Stimulated activated CD8-positive, alpha-beta memory T cell treated with anti-CD3 and anti-CD28 coated beads, Interleukin-2, amount 100 ng/mL, for 48 hours (primary cell): Measurements from ENCODE around the gene MED12.
"Not testable (repeated sequence)": the region's sequence is repeated elsewhere in the genome, so short reads cannot be mapped to it uniquely, and the experiment has no call there.

Experiments used
- DNase-seq, 2 donors: peaks; one replicate each; pipeline ENCODE4 v3.0.0-alpha.2; 2020; ENCODE audit warnings: low read depth in 2 of 2

Gene MED12

DNA sequence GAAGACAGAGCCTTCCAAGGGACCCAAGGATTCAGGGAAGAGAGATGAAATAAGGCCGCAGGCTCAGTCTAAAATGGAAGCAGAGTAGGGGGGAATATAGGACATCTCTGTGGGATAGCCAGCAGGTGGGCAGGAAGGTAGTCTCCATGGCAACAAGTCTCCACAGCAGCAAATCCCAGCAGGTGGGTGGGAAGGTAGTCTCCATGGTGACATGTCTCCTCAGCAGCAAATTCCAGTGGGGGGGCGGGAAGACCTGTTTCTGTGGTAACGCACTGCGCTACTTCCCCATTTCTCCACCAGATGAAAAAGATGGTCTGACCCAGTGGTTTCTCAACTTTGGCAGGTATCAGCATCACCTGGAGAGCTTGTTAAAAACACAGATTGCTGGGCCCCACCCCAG lies 44.6 kb downstream of the MED12 start:
- no peak for DNase-seq

- no peak for DNase-seq
Observed at GRCh38 chrX:71164071-71164470, 45.7 kb downstream of the MED12 start.

- DNase-seq, result no peak
Observed at GRCh38 chrX:71166461-71166860, 48.1 kb downstream of the MED12 start.

GRCh38 chrX:71167031-71167781 lies 48.8 kb downstream of the MED12 start:
- DNase-seq, result no peak

DNA sequence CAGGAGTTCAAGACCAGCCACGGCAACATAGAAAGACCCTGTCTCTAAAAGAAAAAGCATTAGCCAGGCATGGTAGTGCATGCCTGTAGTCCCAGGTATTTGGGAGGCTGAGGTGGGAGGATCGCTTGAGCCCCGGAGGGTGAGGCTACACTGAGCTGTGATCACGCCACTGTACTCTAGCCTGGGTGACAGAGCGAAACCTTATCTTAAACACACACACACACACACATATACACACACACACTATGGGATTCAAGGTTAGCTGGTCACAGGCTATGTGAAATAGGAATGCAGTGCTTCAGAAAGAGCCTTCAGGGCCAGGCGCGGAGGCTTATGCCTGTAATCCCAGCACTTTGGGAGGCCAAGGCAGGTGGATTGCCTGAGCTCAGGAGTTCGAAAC lies 49.7 kb downstream of the MED12 start:
- DNase-seq, result no peak

- DNase-seq, result no peak
Observed at GRCh38 chrX:71169586-71169985, 51.2 kb downstream of the MED12 start.

DNA sequence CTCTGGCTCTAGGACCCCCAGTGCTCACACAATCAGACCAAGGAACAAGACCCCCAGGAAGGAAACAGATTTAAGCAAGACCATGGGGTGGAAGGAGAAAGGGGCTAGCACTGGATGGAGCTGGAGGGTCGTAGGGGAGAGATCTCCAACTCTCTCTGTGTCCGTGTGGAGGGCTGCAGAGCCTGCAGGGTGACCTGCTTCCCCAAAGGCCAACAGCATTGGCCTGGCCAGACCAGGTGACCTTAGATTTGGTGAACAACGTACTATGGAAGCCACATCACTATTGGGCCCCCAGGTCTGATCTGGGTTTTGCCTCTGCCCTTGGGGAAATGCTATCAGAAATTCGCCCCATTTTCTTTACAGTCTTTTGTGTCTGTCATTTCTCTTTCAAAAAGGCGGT lies 52.3 kb downstream of the MED12 start:
- no peak for DNase-seq

DNA sequence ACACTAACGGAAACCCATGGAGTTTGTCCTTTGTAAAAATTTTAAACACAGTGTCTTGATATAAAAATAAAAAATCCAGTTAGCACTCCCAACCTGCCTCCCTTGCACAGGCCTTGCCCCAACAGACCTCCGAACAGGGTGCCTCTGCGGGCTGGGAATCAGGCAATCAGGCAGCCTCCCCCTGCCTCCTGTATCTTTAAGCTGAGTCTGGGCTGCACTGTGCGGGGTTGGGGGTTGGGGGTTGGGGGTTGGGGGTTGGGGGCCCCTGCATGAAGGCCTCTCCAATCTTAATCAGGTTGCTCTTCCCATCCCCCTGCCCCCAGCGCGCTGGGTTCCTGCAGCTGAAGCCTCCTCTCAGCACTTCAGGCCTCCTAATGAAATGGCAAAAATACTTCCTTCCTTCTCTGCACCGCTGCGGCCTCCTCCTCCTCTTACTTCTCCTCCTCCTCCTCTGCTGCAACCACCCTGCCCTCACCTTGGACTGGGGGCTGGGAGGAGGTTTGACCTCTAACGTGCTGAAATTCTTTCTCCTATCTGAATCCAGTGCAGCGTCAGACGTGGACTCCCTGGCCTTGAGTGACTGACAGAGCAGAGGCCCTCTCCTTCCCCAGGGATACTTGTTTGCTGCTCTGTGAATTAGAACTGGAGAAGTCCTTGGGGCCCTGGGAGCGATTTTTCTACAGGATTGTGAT lies 52.9 kb downstream of the MED12 start:
- no peak for DNase-seq

DNA sequence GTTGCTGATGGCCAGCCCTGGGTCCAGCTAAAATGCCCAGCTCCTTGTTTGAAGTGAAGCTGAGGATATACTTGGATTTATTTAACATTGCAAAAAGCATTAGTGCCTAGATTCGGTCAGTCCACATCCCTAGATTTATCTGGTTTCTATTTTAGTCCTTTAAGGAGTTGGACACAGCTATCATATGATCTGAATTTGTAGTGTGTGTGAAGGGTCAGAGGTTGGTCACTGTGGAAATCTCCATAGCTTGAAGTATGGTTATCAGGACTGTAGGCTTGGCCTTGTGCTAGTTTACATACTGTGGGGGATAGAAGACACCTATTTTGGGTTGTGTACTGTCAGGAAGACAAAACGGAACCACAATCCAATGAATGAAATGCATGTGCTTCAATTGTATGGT lies 55.0 kb downstream of the MED12 start:
- DNase-seq, result no peak

GRCh38 chrX:71174795-71175194 lies 56.4 kb downstream of the MED12 start:
- DNase-seq, result no peak

- no peak for DNase-seq
Observed at GRCh38 chrX:71175531-71175930, 57.1 kb downstream of the MED12 start.

GRCh38 chrX:71177327-71177726 lies 58.9 kb downstream of the MED12 start:
- no peak for DNase-seq

DNA sequence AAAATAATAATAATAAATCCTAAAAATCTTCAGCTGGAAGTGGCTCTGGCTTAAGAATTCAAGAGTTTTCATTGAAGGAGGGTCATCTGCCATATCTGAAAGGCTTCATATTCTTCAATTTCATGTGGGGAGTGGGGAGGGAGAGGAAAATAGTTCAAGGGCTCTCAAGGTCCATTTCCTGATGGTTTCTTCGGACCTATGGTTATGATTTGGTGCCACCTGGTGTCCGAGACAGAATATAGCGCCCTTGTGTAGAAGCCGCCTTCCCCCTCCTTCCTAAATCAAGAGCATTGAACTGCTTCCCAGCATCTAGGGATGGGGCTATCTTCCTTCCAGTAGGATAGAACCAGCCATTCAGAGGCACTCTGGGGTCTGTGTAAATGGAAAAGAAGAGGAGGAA lies 60.5 kb downstream of the MED12 start:
- DNase-seq, result peak in 1 of 2 donors; percentile 10

- not testable (repeated sequence) for DNase-seq
Observed at GRCh38 chrX:71180579-71181265, 62.3 kb downstream of the MED12 start.

DNA sequence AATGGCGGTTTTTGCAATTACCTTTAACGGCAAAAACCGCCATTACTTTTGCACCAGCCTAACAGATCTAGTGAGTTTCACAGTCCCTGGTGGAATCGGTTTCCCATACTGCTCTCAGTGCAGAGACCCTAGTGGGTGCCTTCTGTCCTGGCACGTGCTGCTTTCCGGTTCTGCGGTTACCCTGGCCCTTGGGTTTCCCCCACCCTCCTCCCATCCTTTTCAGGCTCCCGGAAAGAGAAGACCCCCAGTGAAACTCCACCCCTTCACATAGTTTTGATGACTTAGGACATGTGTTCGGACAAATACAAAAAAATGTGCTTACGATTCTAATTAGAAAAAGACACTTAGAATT lies 63.1 kb downstream of the MED12 start:
- DNase-seq, result peak; percentile 17 to 29

DNA sequence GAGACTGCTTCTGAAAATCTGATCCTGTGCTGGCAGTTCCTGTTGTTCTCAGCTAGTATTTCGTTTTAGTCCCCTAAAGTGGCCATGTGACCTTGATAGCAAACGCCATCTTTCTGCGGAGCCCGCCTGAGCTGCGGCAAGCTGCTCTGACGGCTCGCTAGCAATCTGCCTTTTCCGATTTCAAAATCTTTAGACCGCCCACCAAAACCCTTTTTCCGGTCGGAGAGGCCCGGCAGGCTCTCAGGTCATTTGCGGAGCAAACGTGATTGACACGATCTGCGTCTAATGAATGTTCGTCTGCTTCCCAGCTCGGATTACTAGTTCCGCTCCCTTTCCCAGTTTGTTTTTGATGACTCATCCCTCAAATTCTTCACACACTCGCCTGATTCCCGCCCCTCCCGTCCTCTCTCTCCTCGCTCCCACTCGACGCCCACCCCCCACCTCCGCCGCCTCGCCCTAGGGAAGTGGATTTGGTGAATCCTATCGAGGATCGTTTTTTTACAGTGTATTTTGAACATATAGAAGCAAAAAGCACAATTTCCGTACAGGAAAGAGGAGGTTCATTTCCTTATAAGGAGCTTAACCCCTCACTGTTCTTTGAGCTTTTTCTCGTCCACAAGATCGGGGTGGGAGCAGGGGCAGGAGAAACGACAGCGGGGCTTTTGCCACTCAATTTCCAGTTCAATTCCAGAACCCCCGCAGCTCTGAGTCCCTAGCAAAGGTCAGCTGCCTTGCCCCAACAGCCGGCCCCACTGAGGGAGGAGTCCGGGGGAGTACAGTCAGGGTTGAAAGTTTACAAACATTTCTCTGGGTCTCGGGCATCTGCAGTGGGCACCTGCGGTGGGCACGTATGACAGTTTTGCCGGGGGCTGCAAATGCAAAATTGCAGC lies 63.8 kb downstream of the MED12 start:
- DNase-seq, result peak; percentile 51 to 67

DNA sequence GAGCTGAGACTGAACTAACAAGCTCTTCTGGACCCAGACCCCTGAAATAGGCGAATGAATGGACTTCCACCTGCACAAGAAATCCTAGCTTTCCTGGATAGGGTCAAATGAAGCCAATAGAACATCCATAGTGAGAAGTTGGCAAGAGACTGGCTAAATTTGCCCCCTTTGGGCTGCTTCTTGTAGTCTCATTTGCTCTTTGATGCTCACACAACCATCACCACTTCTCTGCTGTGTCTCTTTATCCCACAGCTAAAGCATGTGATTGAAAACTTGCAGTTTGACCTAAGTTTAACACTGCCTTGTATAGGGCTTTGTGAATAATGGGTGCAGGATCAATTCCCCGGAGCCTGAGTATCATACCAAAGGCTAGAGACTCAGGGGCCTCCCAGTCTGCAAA lies 64.5 kb downstream of the MED12 start:
- no peak for DNase-seq

GRCh38 chrX:71183341-71183740 lies 64.9 kb downstream of the MED12 start:
- no peak for DNase-seq

GRCh38 chrX:71184092-71184491 lies 65.7 kb downstream of the MED12 start:
- no peak for DNase-seq

DNA sequence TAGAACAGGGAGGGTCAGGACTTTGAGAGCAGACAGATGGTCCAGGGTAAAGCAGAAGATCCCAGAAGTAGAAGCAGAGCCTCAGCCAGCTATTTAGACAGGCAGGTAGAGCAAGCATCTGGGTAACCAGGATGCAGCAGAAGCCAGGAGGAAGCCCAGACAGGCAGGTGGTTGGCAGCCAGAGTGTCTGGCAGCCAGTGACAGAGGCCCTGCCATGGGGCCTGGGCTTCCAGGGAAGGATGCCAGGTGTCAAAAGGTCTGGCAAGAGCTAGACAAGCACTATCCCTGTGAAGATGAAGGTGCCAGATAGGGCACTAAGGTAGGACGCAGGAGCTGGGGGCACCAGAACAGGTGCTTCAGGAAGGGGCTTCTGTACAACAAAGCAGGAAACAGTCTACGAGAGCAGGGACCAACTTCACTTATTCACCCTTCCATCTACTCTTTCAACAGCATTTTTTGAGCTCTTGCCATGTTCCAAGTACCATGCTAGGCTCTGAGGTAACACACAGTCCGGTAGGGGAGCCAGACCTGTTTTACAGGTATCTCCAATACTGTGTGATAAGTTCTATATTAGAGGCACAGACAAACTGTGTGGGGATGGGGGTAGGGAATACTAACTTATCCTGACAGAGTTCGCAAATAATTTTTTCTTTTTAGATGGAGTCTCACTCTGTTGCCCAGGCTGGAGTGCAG lies 66.6 kb downstream of the MED12 start:
- DNase-seq, result no peak

GRCh38 chrX:71191248-71191647 lies 72.9 kb downstream of the MED12 start:
- no peak for DNase-seq
